Measurements from ENCODE around the gene DNMT3L.
"Not testable (repeated sequence)": the region's sequence is repeated elsewhere in the genome, so short reads cannot be mapped to it uniquely, and the experiment has no call there.

Gene DNMT3L

DNA sequence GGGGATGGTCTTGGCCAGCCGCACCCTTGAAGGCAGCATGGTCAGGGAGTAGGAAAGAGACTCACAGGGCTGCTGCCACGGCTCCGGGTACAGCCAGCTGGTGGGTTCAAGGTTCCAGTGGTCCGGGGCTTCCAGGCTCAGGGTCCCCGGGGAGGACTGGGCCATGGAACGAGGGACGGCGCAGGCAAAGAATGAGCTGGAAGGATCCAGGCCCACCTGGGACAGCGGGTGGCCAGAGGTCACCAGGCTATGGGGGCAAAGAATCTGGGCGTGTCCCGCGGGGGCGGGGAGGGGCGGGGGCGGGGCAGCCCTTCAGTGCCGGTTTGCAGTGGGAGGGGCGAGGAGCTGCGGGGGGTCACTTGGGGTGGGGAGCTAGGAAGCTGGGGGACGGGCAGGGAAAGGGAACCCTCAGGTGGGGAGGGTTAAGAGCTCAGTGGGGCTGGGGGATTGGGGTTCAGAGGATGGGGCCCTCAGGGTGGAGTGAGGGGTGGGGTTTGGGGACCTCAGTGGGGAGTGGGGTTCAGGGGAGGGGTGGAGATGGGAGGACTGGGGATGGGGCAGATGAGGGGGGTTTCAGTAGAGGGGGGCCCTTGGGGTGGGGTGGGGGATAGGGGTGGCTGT lies at the start of gene DNMT3L:
Gene DNMT3L (minus strand): TSS at position 223 of the 621 bp plus-strand sequence. CDS start 638 bp downstream, outside the sequence.
- no peak within 1 kb of the TSS for H3K4me3 ChIP-seq (ENCODE audit: low read depth in 1 of 5, low read length in 5 of 5)
- no peaks in the 10 kb centered on the region for H3K36me3 ChIP-seq (ENCODE audit: control insufficient read depth in 5 of 5, insufficient read depth in 5 of 5, low read length in 5 of 5)
- H3K27me3 ChIP-seq (ENCODE audit: control insufficient read depth in 5 of 5, insufficient read depth in 4 of 5, low read length in 5 of 5): no peaks in the 10 kb centered on the region
- no peak within 1 kb of the TSS for H3K9ac ChIP-seq (ENCODE audit: low read length in 5 of 5)
- H3K9me3 ChIP-seq (ENCODE audit: control insufficient read depth in 5 of 5, low read length in 5 of 5): peaks cover 0 to 10% (median 0%) of the 10 kb centered on the region in 5 donors
- H3K4me1 ChIP-seq (ENCODE audit: control insufficient read depth in 5 of 5, insufficient read depth in 5 of 5, low read length in 5 of 5): no peaks in the 10 kb centered on the region
- no peak within 1 kb of the TSS for H3K27ac ChIP-seq (ENCODE audit: low read depth, low read length)

DNA sequence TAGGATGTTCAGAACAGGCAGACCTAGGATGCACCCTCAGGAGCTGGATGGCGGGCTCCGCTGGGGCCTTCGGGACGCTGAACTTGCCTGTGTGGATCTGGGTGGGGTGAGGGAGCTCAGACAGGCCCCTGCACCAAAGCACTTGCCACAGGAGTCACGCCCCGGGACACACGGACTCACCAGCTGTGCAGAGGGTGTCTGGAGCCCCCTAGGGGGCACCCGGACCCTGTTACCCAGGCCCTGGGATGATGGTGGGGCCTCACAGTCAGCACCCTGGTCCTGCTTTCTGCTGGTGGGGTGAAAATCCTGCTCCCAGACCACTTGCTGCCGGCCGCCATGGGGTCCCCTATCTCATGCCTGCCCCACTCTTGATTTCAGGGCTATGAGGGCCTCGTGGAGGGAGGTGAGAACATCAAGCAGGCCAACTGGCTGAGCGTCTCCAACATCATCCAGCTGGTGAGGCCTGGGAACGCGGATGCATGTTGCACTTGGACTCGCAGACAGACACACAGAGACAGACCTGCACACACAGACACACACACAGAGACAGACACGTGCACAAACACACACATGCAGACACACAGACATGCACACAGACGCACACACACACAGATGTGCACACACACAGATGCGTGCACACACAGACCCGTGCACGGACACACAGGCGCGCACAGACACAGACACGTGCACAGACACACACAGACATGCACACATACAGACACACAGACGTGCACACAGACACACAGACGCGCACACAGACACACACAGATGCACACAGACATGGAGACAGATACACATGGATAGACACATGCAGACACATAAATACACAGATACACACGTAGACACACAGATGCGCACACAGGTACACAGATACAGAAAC lies 49.2 kb upstream of the DNMT3L start:
- Histone ChIP-seq H3K9me3 (ENCODE audit: control insufficient read depth in 5 of 5, low read length in 5 of 5) (no peaks in the 10 kb centered on the region), H3K36me3 (ENCODE audit: control insufficient read depth in 5 of 5, insufficient read depth in 5 of 5, low read length in 5 of 5) (peaks cover 0 to 87% (median 74%) of the 10 kb centered on the region in 5 donors), H3K27ac (ENCODE audit: low read depth, low read length) (no peak overlapping the region), H3K4me3 (ENCODE audit: low read depth in 1 of 5, low read length in 5 of 5) (no peak overlapping the region), H3K27me3 (ENCODE audit: control insufficient read depth in 5 of 5, insufficient read depth in 4 of 5, low read length in 5 of 5) (no peaks in the 10 kb centered on the region), H3K4me1 (ENCODE audit: control insufficient read depth in 5 of 5, insufficient read depth in 5 of 5, low read length in 5 of 5) (peaks cover 0 to 9% (median 6%) of the 10 kb centered on the region in 5 donors), H3K9ac (ENCODE audit: low read length in 5 of 5) (no peak overlapping the region)

GRCh38 chr21:44306936-44307704 lies 45.4 kb upstream of the DNMT3L start:
- Histone ChIP-seq H3K9ac (ENCODE audit: low read length in 5 of 5) (peak overlapping the region in 1 of 5 donors; percentile 27), H3K27ac (ENCODE audit: low read depth, low read length) (no peak overlapping the region), H3K36me3 (ENCODE audit: control insufficient read depth in 5 of 5, insufficient read depth in 5 of 5, low read length in 5 of 5) (peaks cover 0 to 51% (median 42%) of the 10 kb centered on the region in 5 donors)

GRCh38 chr21:44305691-44306090 lies 44.0 kb upstream of the DNMT3L start:
- Histone ChIP-seq H3K27ac (ENCODE audit: low read depth, low read length) (no peak overlapping the region), H3K36me3 (ENCODE audit: control insufficient read depth in 5 of 5, insufficient read depth in 5 of 5, low read length in 5 of 5) (peaks cover 0 to 36% (median 28%) of the 10 kb centered on the region in 5 donors), H3K27me3 (ENCODE audit: control insufficient read depth in 5 of 5, insufficient read depth in 4 of 5, low read length in 5 of 5) (no peaks in the 10 kb centered on the region), H3K4me3 (ENCODE audit: low read depth in 1 of 5, low read length in 5 of 5) (no peak overlapping the region), H3K4me1 (ENCODE audit: control insufficient read depth in 5 of 5, insufficient read depth in 5 of 5, low read length in 5 of 5) (peaks cover 6 to 57% (median 55%) of the 10 kb centered on the region in 5 donors), H3K9ac (ENCODE audit: low read length in 5 of 5) (no peak overlapping the region), H3K9me3 (ENCODE audit: control insufficient read depth in 5 of 5, low read length in 5 of 5) (no peaks in the 10 kb centered on the region)

More at GRCh38 chr21:44306936-44307704, 45.4 kb upstream of the DNMT3L start:
- Histone ChIP-seq H3K27me3 (ENCODE audit: control insufficient read depth in 5 of 5, insufficient read depth in 4 of 5, low read length in 5 of 5) (no peaks in the 10 kb centered on the region), H3K9me3 (ENCODE audit: control insufficient read depth in 5 of 5, low read length in 5 of 5) (no peaks in the 10 kb centered on the region), H3K4me1 (ENCODE audit: control insufficient read depth in 5 of 5, insufficient read depth in 5 of 5, low read length in 5 of 5) (peaks cover 6 to 43% (median 41%) of the 10 kb centered on the region in 5 donors), H3K4me3 (ENCODE audit: low read depth in 1 of 5, low read length in 5 of 5) (no peak overlapping the region)

DNA sequence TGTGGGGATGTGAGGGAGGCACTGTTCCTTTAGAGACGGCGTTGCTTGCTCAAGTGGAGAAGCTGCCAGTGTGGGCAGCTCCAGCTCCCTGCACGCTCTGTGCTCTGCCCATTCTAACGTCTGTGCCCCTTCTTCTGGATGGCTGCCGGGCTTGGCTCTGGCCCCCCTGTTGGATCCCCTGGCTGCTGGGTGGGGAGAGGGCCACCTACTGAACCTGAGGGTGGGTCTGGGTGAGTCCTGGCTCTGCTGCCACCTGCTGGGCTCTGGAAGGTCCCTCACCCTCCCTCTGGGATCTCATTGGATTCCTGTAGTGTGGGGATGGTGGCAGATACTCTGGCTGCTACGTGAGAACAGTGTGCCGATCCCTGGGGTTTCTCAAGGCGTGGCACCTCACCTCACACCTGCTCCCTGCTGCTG lies 43.2 kb upstream of the DNMT3L start:
- Histone ChIP-seq H3K36me3 (ENCODE audit: control insufficient read depth in 5 of 5, insufficient read depth in 5 of 5, low read length in 5 of 5) (peaks cover 0 to 28% (median 20%) of the 10 kb centered on the region in 5 donors), H3K9me3 (ENCODE audit: control insufficient read depth in 5 of 5, low read length in 5 of 5) (no peaks in the 10 kb centered on the region), H3K27ac (ENCODE audit: low read depth, low read length) (no peak overlapping the region), H3K27me3 (ENCODE audit: control insufficient read depth in 5 of 5, insufficient read depth in 4 of 5, low read length in 5 of 5) (no peaks in the 10 kb centered on the region), H3K4me3 (ENCODE audit: low read depth in 1 of 5, low read length in 5 of 5) (no peak overlapping the region), H3K4me1 (ENCODE audit: control insufficient read depth in 5 of 5, insufficient read depth in 5 of 5, low read length in 5 of 5) (peaks cover 6 to 60% (median 58%) of the 10 kb centered on the region in 5 donors), H3K9ac (ENCODE audit: low read length in 5 of 5) (no peak overlapping the region)

DNA sequence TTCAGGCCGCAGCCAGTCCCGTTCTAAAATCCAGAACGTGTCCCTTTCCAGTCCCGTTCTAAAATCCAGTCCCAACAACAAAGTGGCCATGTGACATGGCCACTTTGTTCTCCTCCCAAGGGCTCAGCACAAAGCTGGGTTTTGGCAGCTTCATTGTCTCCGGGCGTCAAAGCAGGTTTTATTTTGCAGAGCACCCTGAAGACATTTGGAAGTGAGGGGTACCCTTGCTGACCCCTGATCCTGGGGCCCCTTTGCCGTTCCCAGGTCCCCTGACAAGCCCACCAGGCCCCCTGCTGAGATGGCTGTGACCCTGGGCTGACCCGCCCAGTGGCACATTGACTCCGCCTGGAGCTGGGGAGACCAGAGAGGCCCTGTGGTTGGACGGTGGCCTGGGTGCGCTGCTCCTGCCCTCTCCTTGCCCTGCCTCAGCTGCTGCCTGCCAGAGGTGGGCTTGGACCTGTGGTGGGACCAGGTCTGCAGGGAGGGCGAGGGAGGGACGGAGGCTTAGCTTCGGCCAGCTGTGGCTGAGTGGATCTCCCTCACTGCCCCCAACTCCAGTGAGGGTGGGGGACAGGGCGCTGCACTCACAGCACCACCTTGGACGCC lies 42.4 kb upstream of the DNMT3L start:
- peak overlapping the region in 2 of 5 donors; percentile 15 to 62 for H3K9ac ChIP-seq (ENCODE audit: low read length in 5 of 5)
- H3K4me1 ChIP-seq (ENCODE audit: control insufficient read depth in 5 of 5, insufficient read depth in 5 of 5, low read length in 5 of 5): peaks cover 6 to 66% (median 64%) of the 10 kb centered on the region in 5 donors
- no peaks in the 10 kb centered on the region for H3K27me3 ChIP-seq (ENCODE audit: control insufficient read depth in 5 of 5, insufficient read depth in 4 of 5, low read length in 5 of 5)
- peaks cover 0 to 25% (median 18%) of the 10 kb centered on the region in 5 donors for H3K36me3 ChIP-seq (ENCODE audit: control insufficient read depth in 5 of 5, insufficient read depth in 5 of 5, low read length in 5 of 5)
- H3K27ac ChIP-seq (ENCODE audit: low read depth, low read length): peak overlapping the region; percentile 47
- no peak overlapping the region for H3K4me3 ChIP-seq (ENCODE audit: low read depth in 1 of 5, low read length in 5 of 5)
- H3K9me3 ChIP-seq (ENCODE audit: control insufficient read depth in 5 of 5, low read length in 5 of 5): no peaks in the 10 kb centered on the region

GRCh38 chr21:44303490-44303981 lies 41.8 kb upstream of the DNMT3L start:
- Histone ChIP-seq H3K4me3 (ENCODE audit: low read depth in 1 of 5, low read length in 5 of 5) (no peak overlapping the region), H3K27me3 (ENCODE audit: control insufficient read depth in 5 of 5, insufficient read depth in 4 of 5, low read length in 5 of 5) (no peaks in the 10 kb centered on the region), H3K36me3 (ENCODE audit: control insufficient read depth in 5 of 5, insufficient read depth in 5 of 5, low read length in 5 of 5) (peaks cover 0 to 20% (median 14%) of the 10 kb centered on the region in 5 donors), H3K9me3 (ENCODE audit: control insufficient read depth in 5 of 5, low read length in 5 of 5) (no peaks in the 10 kb centered on the region), H3K9ac (ENCODE audit: low read length in 5 of 5) (peak overlapping the region in 2 of 5 donors; percentile 15 to 62), H3K4me1 (ENCODE audit: control insufficient read depth in 5 of 5, insufficient read depth in 5 of 5, low read length in 5 of 5) (peaks cover 6 to 68% (median 66%) of the 10 kb centered on the region in 5 donors), H3K27ac (ENCODE audit: low read depth, low read length) (peak overlapping the region; percentile 47)

DNA sequence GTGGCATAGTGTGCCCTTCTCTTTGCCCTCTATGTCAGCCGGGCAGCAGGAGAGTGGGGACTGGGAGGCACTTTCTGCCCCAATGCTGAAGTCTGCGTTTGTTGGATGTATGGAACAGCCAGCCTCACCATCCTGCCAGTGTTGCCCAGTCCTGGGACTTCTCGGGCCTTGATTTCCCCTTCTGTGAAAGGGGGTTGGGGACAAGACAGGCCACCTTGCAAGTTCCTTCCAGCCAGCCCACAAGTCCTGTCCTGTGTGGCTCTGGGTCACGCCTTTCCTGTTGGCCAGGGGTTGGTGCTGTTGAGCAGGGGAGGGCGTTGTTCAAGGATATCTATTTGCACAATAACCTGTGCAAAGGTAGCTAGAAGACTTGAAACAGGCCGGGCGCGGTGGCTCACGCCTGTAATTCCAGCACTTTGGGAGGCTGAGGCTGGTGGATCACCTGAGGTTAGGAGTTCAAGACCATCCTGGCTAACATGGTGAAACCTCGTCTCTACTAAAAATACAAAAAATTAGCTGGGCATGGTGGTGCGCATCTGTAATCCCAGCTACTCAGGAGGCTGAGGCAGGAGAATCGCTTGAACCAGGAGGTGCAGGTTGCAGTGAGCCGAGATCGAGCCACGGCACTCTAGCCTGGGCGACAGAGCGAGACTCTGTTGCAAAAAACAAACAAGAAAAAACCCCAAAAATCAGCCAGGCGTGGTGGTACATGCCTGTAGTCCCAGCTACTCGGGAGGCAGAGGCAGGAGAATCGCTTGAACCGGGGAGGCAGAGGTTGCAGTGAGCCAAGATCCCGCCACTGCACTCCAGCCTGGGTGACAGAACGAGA lies 41.1 kb upstream of the DNMT3L start:
- not testable (repeated sequence) for H3K27me3 ChIP-seq (ENCODE audit: control insufficient read depth in 5 of 5, insufficient read depth in 4 of 5, low read length in 5 of 5); H3K27ac ChIP-seq (ENCODE audit: low read depth, low read length); H3K9me3 ChIP-seq (ENCODE audit: control insufficient read depth in 5 of 5, low read length in 5 of 5)
- H3K4me1 ChIP-seq (ENCODE audit: control insufficient read depth in 5 of 5, insufficient read depth in 5 of 5, low read length in 5 of 5): peaks cover 9 to 76% (median 72%) of the 10 kb centered on the region in 5 donors
- H3K9ac ChIP-seq (ENCODE audit: low read length in 5 of 5): peak overlapping the region in 1 of 5 donors; percentile 31
- peak overlapping the region in 1 of 5 donors; percentile 11 for H3K4me3 ChIP-seq (ENCODE audit: low read depth in 1 of 5, low read length in 5 of 5)
- H3K36me3 ChIP-seq (ENCODE audit: control insufficient read depth in 5 of 5, insufficient read depth in 5 of 5, low read length in 5 of 5): peaks cover 0 to 15% (median 12%) of the 10 kb centered on the region in 5 donors

All from subcutaneous abdominal adipose tissue (tissue), 5 donors.